Smooth muscle cell (in vitro differentiated cells): ENCODE results near the gene TCF12. TPM values are rescaled to one million over a fixed set of nuclear protein-coding genes. Genes with fewer than 3 reads are reported as not detected.

Source experiments
- DNase-seq: peaks from one replicate; lab custom pipeline; 2025; ENCODE audit not compliant: unreplicated experiment; lab: John Stamatoyannopoulos, UW
- H2AFZ ChIP-seq: fragments of 200-600 bp; sonication (generic); 2 replicates; pipeline ENCODE4 v1.6.0; 2016; ENCODE audit warnings: antibody characterized with exemption, low read depth, mild to moderate bottlenecking
- H3F3A ChIP-seq: fragments of 200-600 bp; sonication (generic); 2 replicates; pipeline ENCODE4 v1.6.0; 2017; ENCODE audit warnings: antibody characterized with exemption, low read depth
- H3K27ac ChIP-seq: fragments of 200-600 bp; sonication (generic); 2 replicates; pipeline ENCODE4 v1.5.1; 2016; ENCODE audit warnings: low read depth, mild to moderate bottlenecking
- H3K27me3 ChIP-seq: fragments of 200-600 bp; sonication (generic); 2 replicates; pipeline ENCODE4 v1.6.1; 2016; ENCODE audit warnings: low read depth, mild to moderate bottlenecking
- H3K36me3 ChIP-seq: fragments of 200-600 bp; sonication (generic); 2 replicates; pipeline ENCODE4 v1.5.1; 2016; ENCODE audit warnings: low read depth
- H3K4me1 ChIP-seq: fragments of 200-600 bp; sonication (generic); 2 replicates; pipeline ENCODE4 v1.5.1; 2016; ENCODE audit warnings: low read depth
- H3K4me2 ChIP-seq: fragments of 200-600 bp; sonication (generic); 2 replicates; pipeline ENCODE4 v1.6.0; 2016; ENCODE audit warnings: mild to moderate bottlenecking
- H3K4me3 ChIP-seq: fragments of 200-600 bp; sonication (generic); 2 replicates; pipeline ENCODE4 v1.5.1; 2016; ENCODE audit warnings: mild to moderate bottlenecking
- H3K79me2 ChIP-seq: fragments of 200-600 bp; sonication (generic); 2 replicates; pipeline ENCODE4 v1.6.0; 2016; ENCODE audit warnings: low read depth, mild to moderate bottlenecking
- H3K9ac ChIP-seq: fragments of 200-600 bp; sonication (generic); 2 replicates; pipeline ENCODE4 v1.6.0; 2016; ENCODE audit warnings: low read depth
- H3K9me3 ChIP-seq: fragments of 200-600 bp; sonication (generic); replicated peaks from 2 replicates; pipeline ENCODE4 v1.5.1; 2016; ENCODE audit warnings: low read depth
- H4K20me1 ChIP-seq: fragments of 200-600 bp; sonication (generic); 2 replicates; pipeline ENCODE4 v1.6.0; 2016; ENCODE audit warnings: low read depth
- WGBS: methylation state at CpG from one replicate; pipeline ENCODE4 v1.1.7; 2016; ENCODE audit warnings: low lambda C conversion rate; 5-methylcytosine and 5-hydroxymethylcytosine counted together
- polyA plus RNA-seq: library from polyadenylated mRNA; unstranded; fragments of >200 nt; fragmentation: Nextera tagmentation; extraction: Ambion mirVana; gene quantifications from 2 replicates; pipeline ENCODE4 v1.2.1, GENCODE V29; 2016
- total RNA-seq: library from RNA; depleted of rRNA; stranded (reverse); fragments of >200 nt; gene quantifications from 2 replicates; pipeline ENCODE4 v1.2.3, GENCODE V29; 2014
- TF ChIP-seq, protein P1 (sequence below): fragments of 200-600 bp; sonication (generic); IDR thresholded peaks from 2 replicates; pipeline ENCODE4 v1.5.1; 2017; ENCODE audit warnings: borderline replicate concordance, mild to moderate bottlenecking, antibody characterized with exemption; ENCODE audit not compliant: insufficient read depth, poor library complexity, severe bottlenecking

Gene TCF12
- total and polyA plus RNA-seq, 2 experiments from 2014 or later, result 54.1 to 302 TPM

DNA sequence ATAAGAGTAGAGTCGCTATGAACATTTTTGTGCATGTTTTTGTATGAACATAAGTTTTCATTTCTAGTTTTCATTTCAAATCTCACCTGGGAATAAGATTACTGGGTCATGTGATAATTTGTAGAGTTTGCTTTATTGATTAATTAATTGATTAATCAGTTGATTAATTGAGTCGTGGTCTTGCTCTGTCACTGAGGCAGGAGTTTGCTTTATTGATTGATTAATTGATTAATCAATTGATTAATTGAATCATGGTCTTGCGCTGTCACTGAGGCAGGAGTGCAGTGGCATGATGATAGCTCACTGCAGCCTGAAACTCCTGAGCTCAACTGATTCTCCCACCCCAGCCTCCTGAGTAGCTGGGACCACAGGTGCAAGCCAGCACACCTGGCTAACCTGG is 111.6 kb downstream of the TCF12 start:
- Histone ChIP-seq H3K27ac (no peak overlapping the region), H3K4me2 (no peak overlapping the region), H2AFZ (no peak overlapping the region), H3K4me3 (no peak overlapping the region), H3K36me3 (no peaks in the 10 kb centered on the region), H3K27me3 (no peaks in the 10 kb centered on the region), H4K20me1 (peaks cover 100% of the 10 kb centered on the region), H3K9ac (no peak overlapping the region), H3K4me1 (peaks cover 26% of the 10 kb centered on the region), H3F3A (no peaks in the 10 kb centered on the region), H3K79me2 (peaks cover 99% of the 10 kb centered on the region), H3K9me3 (no peaks in the 10 kb centered on the region)
- 99% methylated on average over 3 of the region's 3 CpGs for WGBS
- TF ChIP-seq, protein P1, sequence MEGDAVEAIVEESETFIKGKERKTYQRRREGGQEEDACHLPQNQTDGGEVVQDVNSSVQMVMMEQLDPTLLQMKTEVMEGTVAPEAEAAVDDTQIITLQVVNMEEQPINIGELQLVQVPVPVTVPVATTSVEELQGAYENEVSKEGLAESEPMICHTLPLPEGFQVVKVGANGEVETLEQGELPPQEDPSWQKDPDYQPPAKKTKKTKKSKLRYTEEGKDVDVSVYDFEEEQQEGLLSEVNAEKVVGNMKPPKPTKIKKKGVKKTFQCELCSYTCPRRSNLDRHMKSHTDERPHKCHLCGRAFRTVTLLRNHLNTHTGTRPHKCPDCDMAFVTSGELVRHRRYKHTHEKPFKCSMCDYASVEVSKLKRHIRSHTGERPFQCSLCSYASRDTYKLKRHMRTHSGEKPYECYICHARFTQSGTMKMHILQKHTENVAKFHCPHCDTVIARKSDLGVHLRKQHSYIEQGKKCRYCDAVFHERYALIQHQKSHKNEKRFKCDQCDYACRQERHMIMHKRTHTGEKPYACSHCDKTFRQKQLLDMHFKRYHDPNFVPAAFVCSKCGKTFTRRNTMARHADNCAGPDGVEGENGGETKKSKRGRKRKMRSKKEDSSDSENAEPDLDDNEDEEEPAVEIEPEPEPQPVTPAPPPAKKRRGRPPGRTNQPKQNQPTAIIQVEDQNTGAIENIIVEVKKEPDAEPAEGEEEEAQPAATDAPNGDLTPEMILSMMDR, result no peak
- DNase-seq, result no peak

DNA sequence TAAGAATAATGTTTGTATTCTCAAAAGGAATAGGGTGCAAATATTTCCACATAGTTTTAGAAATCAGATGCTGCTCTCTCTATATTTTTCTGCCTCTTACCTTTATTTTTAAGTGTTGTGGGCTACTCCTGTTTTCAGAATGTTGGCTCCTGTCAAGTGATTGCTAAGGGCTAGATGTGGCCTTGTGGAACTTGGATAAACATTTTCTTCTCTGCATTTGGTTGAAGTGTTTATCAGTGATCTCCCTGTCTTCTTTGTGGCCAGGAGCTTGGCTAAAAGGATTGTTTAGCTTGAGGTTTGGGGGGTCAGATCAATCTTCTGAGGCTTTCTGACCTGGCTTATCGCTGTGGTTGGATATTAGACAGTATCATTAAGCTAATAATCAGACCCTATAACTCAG is 112.6 kb downstream of the TCF12 start:
- H3K79me2 ChIP-seq, result peaks cover 99% of the 10 kb centered on the region
- peak overlapping the region; percentile 37 for H3K4me2 ChIP-seq
- H3K4me3 ChIP-seq, result no peak overlapping the region
- H3F3A ChIP-seq, result no peaks in the 10 kb centered on the region
- H3K27ac ChIP-seq, result peak overlapping the region; percentile 50
- H2AFZ ChIP-seq, result no peak overlapping the region
- no peak for DNase-seq
- TF ChIP-seq, protein P1, result no peak
- 91% methylated on average over 1 of the region's 1 CpG for WGBS
- peaks cover 23% of the 10 kb centered on the region for H3K4me1 ChIP-seq
- no peak overlapping the region for H3K9ac ChIP-seq
- peaks cover 100% of the 10 kb centered on the region for H4K20me1 ChIP-seq
- no peaks in the 10 kb centered on the region for H3K36me3 ChIP-seq
- no peaks in the 10 kb centered on the region for H3K9me3 ChIP-seq
- no peaks in the 10 kb centered on the region for H3K27me3 ChIP-seq

- 0% methylated on average over 1 of the region's 1 CpG for WGBS
- H3K9me3 ChIP-seq, result no peaks in the 10 kb centered on the region
- no peaks in the 10 kb centered on the region for H3F3A ChIP-seq
- H3K4me1 ChIP-seq, result peaks cover 26% of the 10 kb centered on the region
- peaks cover 99% of the 10 kb centered on the region for H3K79me2 ChIP-seq
- no peaks in the 10 kb centered on the region for H3K27me3 ChIP-seq
- peaks cover 100% of the 10 kb centered on the region for H4K20me1 ChIP-seq
- no peak overlapping the region for H2AFZ ChIP-seq
- H3K9ac ChIP-seq, result no peak overlapping the region
- DNase-seq, result no peak
- TF ChIP-seq, protein P1, result no peak
- H3K36me3 ChIP-seq, result no peaks in the 10 kb centered on the region
- H3K27ac ChIP-seq, result peak overlapping the region; percentile 50
- H3K4me2 ChIP-seq, result peak overlapping the region; percentile 37
- H3K4me3 ChIP-seq, result no peak overlapping the region
These were observed 113.2 kb downstream of the TCF12 start for GRCh38 chr15:57031605-57032004.

- Histone ChIP-seq H3K36me3 (no peaks in the 10 kb centered on the region), H3K79me2 (peaks cover 99% of the 10 kb centered on the region), H2AFZ (no peak overlapping the region), H3K4me2 (no peak overlapping the region), H3K4me3 (no peak overlapping the region), H3F3A (no peaks in the 10 kb centered on the region), H3K27ac (no peak overlapping the region), H3K27me3 (no peaks in the 10 kb centered on the region), H4K20me1 (peaks cover 100% of the 10 kb centered on the region), H3K9ac (no peak overlapping the region), H3K4me1 (peaks cover 26% of the 10 kb centered on the region), H3K9me3 (no peaks in the 10 kb centered on the region)
- TF ChIP-seq, protein P1, result no peak
- WGBS, result 98% methylated on average over 5 of the region's 5 CpGs
- no peak for DNase-seq
These were observed 113.9 kb downstream of the TCF12 start for GRCh38 chr15:57032338-57032737.
